Spleen (tissue), 11 donors: ENCODE data around the gene TBC1D9. TPM values are rescaled to one million over a fixed set of nuclear protein-coding genes. Genes with fewer than 3 reads are reported as not detected.

Source experiments
- DNase-seq: peaks from one replicate; pipeline ENCODE4 v3.0.0-alpha.2; 2020
- H3K27ac ChIP-seq, 8 donors: fragments of 200-600 bp; sonication (generic) in 7 of 8; 1 replicate in 4 of 8; 2 replicates in 4 of 8; pipeline versions ENCODE4 v1.5.0 to v1.8.0; 2016 to 2021; ENCODE audit warnings: inconsistent platforms in 4 of 8, mild to moderate bottlenecking in 4 of 8, moderate library complexity in 1 of 8
- H3K27me3 ChIP-seq, 7 donors: fragments of 200-600 bp; sonication (generic) in 6 of 7; replicated peaks in 1 of 7; 1 replicate in 4 of 7; 2 replicates in 3 of 7; pipeline versions ENCODE4 v1.5.0 to v1.8.0; 2016 to 2021; ENCODE audit warnings: inconsistent platforms in 3 of 7, mild to moderate bottlenecking in 1 of 7
- H3K36me3 ChIP-seq, 6 donors: fragments of 200-600 bp; sonication (generic) in 5 of 6; 1 replicate in 4 of 6; 2 replicates in 2 of 6; pipeline versions ENCODE4 v1.5.0 to v1.8.0; 2016 to 2021; ENCODE audit warnings: inconsistent platforms in 2 of 6
- H3K4me1 ChIP-seq, 6 donors: fragments of 200-600 bp; sonication (generic) in 5 of 6; 1 replicate in 3 of 6; 2 replicates in 3 of 6; pipeline versions ENCODE4 v1.5.0 to v1.8.0; 2016 to 2021; ENCODE audit warnings: inconsistent platforms in 3 of 6
- H3K4me3 ChIP-seq, 8 donors: fragments of 200-600 bp; sonication (generic) in 7 of 8; 1 replicate in 4 of 8; 2 replicates in 4 of 8; pipeline versions ENCODE4 v1.5.0 to v1.8.0; 2016 to 2021; ENCODE audit warnings: inconsistent platforms in 4 of 8, mild to moderate bottlenecking in 4 of 8, moderate library complexity in 2 of 8
- H3K9me3 ChIP-seq, 8 donors: fragments of 200-600 bp; sonication (generic) in 7 of 8; 1 replicate in 4 of 8; 2 replicates in 4 of 8; pipeline versions ENCODE4 v1.5.0 to v1.8.0; 2016 to 2021; ENCODE audit warnings: inconsistent platforms in 4 of 8
- POLR2A ChIP-seq, 3 donors: fragments of 450-650 bp; IDR thresholded peaks; one replicate each; pipeline ENCODE4 v1.5.1; 2017; ENCODE audit warnings: antibody characterized with exemption in 3 of 3, mild to moderate bottlenecking in 1 of 3
- POLR2AphosphoS5 ChIP-seq, 3 donors: sonication (generic); formaldehyde crosslinking; IDR thresholded peaks; one replicate each; pipeline ENCODE4 v1.5.1; 2017; ENCODE audit warnings: antibody characterized with exemption in 3 of 3
- WGBS, 5 donors: extraction: QIAGEN DNeasy Blood & Tissue Kit in 3 of 5; methylation state at CpG; one replicate each; pipeline versions ENCODE4 v1.1.5 to v1.1.7; 2013 to 2018; 5-methylcytosine and 5-hydroxymethylcytosine counted together
- intact Hi-C: fragments of 100-400 bp; cut with DNase I; formaldehyde crosslinking; loops from one replicate; pipeline ENCODE4 v1.15.0; 2023; ENCODE audit warnings: low total_unique reads
- polyA plus RNA-seq, 3 donors: library from polyadenylated mRNA; stranded (reverse); fragments of 200-250 nt; gene quantifications; one replicate each; pipeline ENCODE4 v1.2.1, GENCODE V29; 2013
- total RNA-seq, 7 donors: library from RNA; depleted of rRNA in 3 of 7; stranded (reverse); fragments of >200 nt in 3 of 7; fragmentation: NEBNext Ultra II Directional in 4 of 7; extraction: Animal tissue kit (Norgen Biotek cat#: 25700) in 4 of 7; gene quantifications; one replicate each; pipeline versions ENCODE4 v1.1.0 to v1.2.1, GENCODE V29; 2016 to 2021
- TF ChIP-seq, protein P1 (sequence below), 11 experiments: fragments of 200-600 bp in 7 of 11; fragments of 450-650 bp in 4 of 11; sonication (generic) in 4 of 11; IDR thresholded peaks in 8 of 11; conservative IDR thresholded peaks in 3 of 11; 1 replicate in 7 of 11; 2 replicates in 4 of 11; pipeline versions ENCODE4 v1.4.0 to v1.8.0; 2016 to 2021; ENCODE audit warnings: antibody characterized with exemption in 11 of 11, inconsistent platforms in 4 of 11, mild to moderate bottlenecking in 1 of 11
- donor health status: healthy with polysubstance abuse.
- donor health status: DM: no; HTN: no; CAD: no; lungs with moderate emphysema.
- donor health status: DM: no; HTN: no; CAD: no.
- donor health status: Bipolar disorder and iron deficiency.
- donor health status: healthy.
- donor health status: DM: no; HTN: no; CAD: no.
- donor health status: DM: yes; HTN: yes; CAD: no.

Gene TBC1D9
- total and polyA plus RNA-seq, 10 donors = 11.6 to 99.1 (median 77.2) TPM

DNA sequence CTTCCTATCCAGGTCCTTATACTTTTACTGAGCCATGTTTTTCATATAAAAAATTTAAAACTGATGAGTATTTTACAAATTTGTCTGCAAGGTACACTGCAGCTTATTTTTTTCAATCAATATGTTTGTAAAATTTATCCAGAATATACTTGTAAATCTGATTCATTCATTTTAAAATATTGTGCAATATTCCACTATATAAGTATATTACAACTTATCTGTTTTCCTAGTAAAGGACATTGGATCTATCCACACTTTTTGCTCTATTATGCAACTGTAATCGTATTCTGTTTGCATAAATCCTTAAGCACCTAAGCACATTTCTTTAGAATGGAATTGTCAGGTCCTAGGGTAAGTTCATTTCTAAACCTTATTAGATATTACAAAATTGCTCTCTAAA, 49.5 kb downstream of the TBC1D9 start:
- Histone ChIP-seq H3K36me3 (peaks cover 0 to under 1% (median 0%) of the 10 kb centered on the region in 6 donors), H3K27ac (peak overlapping the region in 5 of 8 donors; percentile 12 to 74 (median 31)), H3K4me3 (no peak overlapping the region), H3K9me3 (no peaks in the 10 kb centered on the region), H3K27me3 (no peaks in the 10 kb centered on the region), H3K4me1 (peaks cover 11 to 87% (median 61%) of the 10 kb centered on the region in 6 donors)
- 84 to 98% (median 87%) methylated on average over 1 of the region's 1 CpG for WGBS, 5 donors
- intact Hi-C loops = no loop called here
- DNase-seq = no peak
- no peak for TF ChIP-seq POLR2A (IDR thresholded peaks at IDR 0.05)
- TF ChIP-seq POLR2AphosphoS5 (IDR thresholded peaks at IDR 0.05) = no peak
- TF ChIP-seq, protein P1, sequence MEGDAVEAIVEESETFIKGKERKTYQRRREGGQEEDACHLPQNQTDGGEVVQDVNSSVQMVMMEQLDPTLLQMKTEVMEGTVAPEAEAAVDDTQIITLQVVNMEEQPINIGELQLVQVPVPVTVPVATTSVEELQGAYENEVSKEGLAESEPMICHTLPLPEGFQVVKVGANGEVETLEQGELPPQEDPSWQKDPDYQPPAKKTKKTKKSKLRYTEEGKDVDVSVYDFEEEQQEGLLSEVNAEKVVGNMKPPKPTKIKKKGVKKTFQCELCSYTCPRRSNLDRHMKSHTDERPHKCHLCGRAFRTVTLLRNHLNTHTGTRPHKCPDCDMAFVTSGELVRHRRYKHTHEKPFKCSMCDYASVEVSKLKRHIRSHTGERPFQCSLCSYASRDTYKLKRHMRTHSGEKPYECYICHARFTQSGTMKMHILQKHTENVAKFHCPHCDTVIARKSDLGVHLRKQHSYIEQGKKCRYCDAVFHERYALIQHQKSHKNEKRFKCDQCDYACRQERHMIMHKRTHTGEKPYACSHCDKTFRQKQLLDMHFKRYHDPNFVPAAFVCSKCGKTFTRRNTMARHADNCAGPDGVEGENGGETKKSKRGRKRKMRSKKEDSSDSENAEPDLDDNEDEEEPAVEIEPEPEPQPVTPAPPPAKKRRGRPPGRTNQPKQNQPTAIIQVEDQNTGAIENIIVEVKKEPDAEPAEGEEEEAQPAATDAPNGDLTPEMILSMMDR (IDR thresholded peaks at IDR 0.05 in 8 of 11, conservative IDR thresholded peaks at IDR 0.05 in 3 of 11) = no peak

DNA sequence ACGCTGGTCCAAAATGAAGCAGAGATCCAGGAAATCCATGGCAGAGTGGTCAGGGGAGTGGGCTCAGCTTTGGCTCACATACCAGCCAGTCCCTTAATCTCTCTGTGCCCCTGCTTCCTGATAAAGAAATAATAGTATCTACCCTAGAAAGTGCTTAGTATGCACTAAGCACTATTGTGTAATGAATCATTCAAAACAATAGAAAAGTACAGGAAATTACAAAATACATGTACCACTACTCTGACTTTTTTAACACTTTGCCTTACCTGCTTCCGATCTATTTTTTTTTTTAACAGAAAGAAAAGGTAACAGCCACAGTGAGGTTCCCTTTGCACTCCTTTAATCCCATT, 49.9 kb downstream of the TBC1D9 start:
- intact Hi-C loops = no loop called here
- H3K4me3 ChIP-seq = no peak overlapping the region
- 52 to 84% (median 71%) methylated on average over 2 of the region's 2 CpGs for WGBS, 5 donors
- H3K27me3 ChIP-seq = no peaks in the 10 kb centered on the region
- peak in 1 of 3 donors; percentile 42 for TF ChIP-seq POLR2AphosphoS5 (IDR thresholded peaks at IDR 0.05)
- TF ChIP-seq, protein P1 (IDR thresholded peaks at IDR 0.05 in 8 of 11, conservative IDR thresholded peaks at IDR 0.05 in 3 of 11) = no peak
- no peak for TF ChIP-seq POLR2A (IDR thresholded peaks at IDR 0.05)
- DNase-seq = no peak
- peaks cover 0 to 5% (median 2%) of the 10 kb centered on the region in 6 donors for H3K36me3 ChIP-seq
- peak overlapping the region in 5 of 8 donors; percentile 12 to 74 (median 31) for H3K27ac ChIP-seq
- H3K9me3 ChIP-seq = no peaks in the 10 kb centered on the region
- H3K4me1 ChIP-seq = peaks cover 11 to 83% (median 59%) of the 10 kb centered on the region in 6 donors

DNA sequence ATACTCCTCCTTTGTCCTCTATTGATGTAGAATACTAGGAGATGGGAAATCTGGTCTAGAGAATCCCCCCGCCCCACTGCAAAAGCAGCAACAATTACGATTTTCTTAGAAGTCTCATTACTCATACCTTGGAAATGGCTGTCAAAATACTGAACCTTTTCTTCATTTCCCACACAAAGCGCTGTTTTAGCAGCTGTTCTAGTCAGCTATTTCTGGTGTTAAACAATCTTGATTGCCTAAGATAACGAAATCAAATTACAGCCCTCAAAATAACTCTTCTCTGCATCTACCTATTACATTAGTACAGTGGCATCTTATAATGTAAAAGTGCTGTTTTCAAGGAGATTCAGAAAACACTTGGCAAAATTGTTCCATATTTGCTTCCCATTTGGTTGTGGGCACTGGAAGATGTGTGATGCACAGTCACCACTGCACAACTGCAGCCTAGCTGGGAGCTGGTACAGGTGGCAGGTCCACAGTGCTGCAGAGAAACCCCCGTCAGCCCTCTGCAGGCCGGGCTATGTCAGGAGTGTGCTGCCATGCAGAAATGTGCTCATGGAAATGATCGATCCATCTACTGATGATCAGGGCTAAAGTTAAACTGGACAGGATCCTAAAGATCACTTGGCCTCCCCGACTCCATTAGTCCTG, 50.4 kb downstream of the TBC1D9 start:
- Histone ChIP-seq H3K9me3 (no peaks in the 10 kb centered on the region), H3K27me3 (no peaks in the 10 kb centered on the region), H3K36me3 (peaks cover 0 to 10% (median 5%) of the 10 kb centered on the region in 6 donors), H3K4me3 (no peak overlapping the region), H3K4me1 (peaks cover 11 to 78% (median 54%) of the 10 kb centered on the region in 6 donors), H3K27ac (peak overlapping the region in 5 of 8 donors; percentile 12 to 74 (median 31))
- intact Hi-C loops = no loop called here
- no peak for TF ChIP-seq POLR2AphosphoS5 (IDR thresholded peaks at IDR 0.05)
- TF ChIP-seq, protein P1 (IDR thresholded peaks at IDR 0.05 in 8 of 11, conservative IDR thresholded peaks at IDR 0.05 in 3 of 11) = no peak
- TF ChIP-seq POLR2A (IDR thresholded peaks at IDR 0.05) = no peak
- no peak for DNase-seq
- 65 to 86% (median 78%) methylated on average over 8 of the region's 8 CpGs for WGBS, 5 donors

DNA sequence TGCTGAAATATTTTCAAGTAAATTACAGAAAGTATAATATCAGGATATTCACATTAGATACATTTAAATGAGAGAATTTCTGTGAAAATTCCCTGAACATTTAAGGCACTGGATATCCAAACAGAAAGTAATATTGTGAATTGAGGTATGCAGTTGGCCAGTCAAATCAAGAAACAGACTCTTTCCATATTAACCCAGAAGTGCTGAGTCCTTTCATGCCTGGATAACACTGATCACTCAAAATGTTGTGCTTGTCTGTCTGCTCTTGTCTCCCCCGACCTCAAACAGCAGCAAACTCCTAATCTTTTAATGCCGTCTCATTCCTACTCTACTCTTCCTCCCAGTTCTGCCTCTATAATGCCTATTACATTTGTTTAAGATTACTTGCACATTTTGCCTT, 51.2 kb downstream of the TBC1D9 start:
- 75 to 83% (median 81%) methylated on average over 2 of the region's 2 CpGs for WGBS, 5 donors
- H3K9me3 ChIP-seq = no peaks in the 10 kb centered on the region

More for the DNA sequence above, 51.2 kb downstream of the TBC1D9 start:
- peaks cover 11 to 70% (median 46%) of the 10 kb centered on the region in 6 donors for H3K4me1 ChIP-seq
- TF ChIP-seq POLR2AphosphoS5 (IDR thresholded peaks at IDR 0.05) (no peak), POLR2A (IDR thresholded peaks at IDR 0.05) (no peak)
- TF ChIP-seq, protein P1 (IDR thresholded peaks at IDR 0.05 in 8 of 11, conservative IDR thresholded peaks at IDR 0.05 in 3 of 11) = no peak
- no peak overlapping the region for H3K4me3 ChIP-seq
- peaks cover 0 to 16% (median 11%) of the 10 kb centered on the region in 6 donors for H3K36me3 ChIP-seq
- no peak for DNase-seq
- intact Hi-C loops = no loop called here
- H3K27me3 ChIP-seq = no peaks in the 10 kb centered on the region
- H3K27ac ChIP-seq = peak overlapping the region in 3 of 8 donors; percentile 41 to 74 (median 57)
